ENCODE results near the gene ACADL. TPM values are rescaled to one million over a fixed set of nuclear protein-coding genes. Genes with fewer than 3 reads are reported as not detected.

ACADL gene
- total RNA-seq, 1 experiment from 2014 or later: 0.24 TPM

GRCh38 chr2:210252699-210253606, 27.7 kb upstream of the ACADL start:
- H3K27me3 ChIP-seq (ENCODE audit: insufficient read depth, low read depth): no peaks in the 10 kb centered on the region
- no peak overlapping the region for H2AFZ ChIP-seq
- H3K9me3 ChIP-seq (ENCODE audit: insufficient read depth, low read depth): no peaks in the 10 kb centered on the region
- POLR2A ChIA-PET (ENCODE audit: unreplicated experiment): interaction anchor here (0.6 kb wide), 1 partner anchor 783 kb away, joined by 31 read pairs; no protein-coding TSS in a partner anchor
- H3K4me3 ChIP-seq: no peak overlapping the region
- no peaks in the 10 kb centered on the region for H3K9me2 ChIP-seq (ENCODE audit: insufficient read depth)
- H3K4me2 ChIP-seq: no peak overlapping the region
- no peaks in the 10 kb centered on the region for H3K4me1 ChIP-seq (replicated peaks; ENCODE audit: insufficient read depth)
- H3K79me2 ChIP-seq (ENCODE audit: low read depth): no peaks in the 10 kb centered on the region
- no TSS peak for BruUV-seq (replicated peaks)
- DNase-seq: no peak
- TF ChIP-seq CTCF (conservative IDR thresholded peaks at IDR 0.05): no peak
- intact Hi-C loops (cut with micrococcal nuclease; ENCODE audit: unreplicated experiment): no loop called here
- no peaks in the 10 kb centered on the region for H4K20me1 ChIP-seq (ENCODE audit: insufficient read depth)
- no peak overlapping the region for H3K27ac ChIP-seq
- H3F3A ChIP-seq (ENCODE audit: insufficient read depth, low read depth): no peaks in the 10 kb centered on the region
- H3K36me3 ChIP-seq (ENCODE audit: low read depth): no peaks in the 10 kb centered on the region
- CTCF ChIA-PET: no interaction called here

GRCh38 chr2:210250622-210251021, 25.4 kb upstream of the ACADL start:
- no peak overlapping the region for H3K4me2 ChIP-seq
- no peak overlapping the region for H3K4me3 ChIP-seq
- no peak overlapping the region for H2AFZ ChIP-seq
- no TSS peak for BruUV-seq (replicated peaks)
- no peaks in the 10 kb centered on the region for H3K9me2 ChIP-seq (ENCODE audit: insufficient read depth)
- CTCF ChIA-PET: no interaction called here
- no peaks in the 10 kb centered on the region for H3K4me1 ChIP-seq (replicated peaks; ENCODE audit: insufficient read depth)
- TF ChIP-seq CTCF (conservative IDR thresholded peaks at IDR 0.05) (no peak), EZH2 (IDR thresholded peaks at IDR 0.05; ENCODE audit: low read depth) (no peak)
- POLR2A ChIA-PET (ENCODE audit: unreplicated experiment): no interaction called here
- DNase-seq: no peak
- no peaks in the 10 kb centered on the region for H3K79me2 ChIP-seq (ENCODE audit: low read depth)
- no peaks in the 10 kb centered on the region for H3K9me3 ChIP-seq (ENCODE audit: insufficient read depth, low read depth)
- H3K27ac ChIP-seq: no peak overlapping the region
- H3F3A ChIP-seq (ENCODE audit: insufficient read depth, low read depth): no peaks in the 10 kb centered on the region
- no peaks in the 10 kb centered on the region for H3K27me3 ChIP-seq (ENCODE audit: insufficient read depth, low read depth)
- no peaks in the 10 kb centered on the region for H4K20me1 ChIP-seq (ENCODE audit: insufficient read depth)
- H3K36me3 ChIP-seq (ENCODE audit: low read depth): no peaks in the 10 kb centered on the region
- intact Hi-C loops (cut with micrococcal nuclease; ENCODE audit: unreplicated experiment): no loop called here

- TF ChIP-seq EZH2 (IDR thresholded peaks at IDR 0.05; ENCODE audit: low read depth) (no peak), CTCF (conservative IDR thresholded peaks at IDR 0.05) (no peak)
- Histone ChIP-seq H3K27ac (no peak overlapping the region), H3K79me2 (ENCODE audit: low read depth) (no peaks in the 10 kb centered on the region), H3F3A (ENCODE audit: insufficient read depth, low read depth) (no peaks in the 10 kb centered on the region), H3K27me3 (ENCODE audit: insufficient read depth, low read depth) (no peaks in the 10 kb centered on the region), H3K9me3 (ENCODE audit: insufficient read depth, low read depth) (no peaks in the 10 kb centered on the region), H3K4me3 (no peak overlapping the region), H3K4me2 (no peak overlapping the region), H3K36me3 (ENCODE audit: low read depth) (no peaks in the 10 kb centered on the region), H4K20me1 (ENCODE audit: insufficient read depth) (no peaks in the 10 kb centered on the region), H3K4me1 (replicated peaks; ENCODE audit: insufficient read depth) (no peaks in the 10 kb centered on the region), H2AFZ (no peak overlapping the region), H3K9me2 (ENCODE audit: insufficient read depth) (no peaks in the 10 kb centered on the region)
- ChIA-PET POLR2A (ENCODE audit: unreplicated experiment) (no interaction called here), CTCF (no interaction called here)
- BruUV-seq (replicated peaks): no TSS peak
- intact Hi-C loops (cut with micrococcal nuclease; ENCODE audit: unreplicated experiment): no loop called here
- DNase-seq: no peak
These were observed 8.2 kb upstream of the ACADL start for GRCh38 chr2:210233487-210233886.

Measured in PC-9 (cell line).